PC-9 (cell line): ENCODE data around the gene ANO5. TPM values are rescaled to one million over a fixed set of nuclear protein-coding genes. Genes with fewer than 3 reads are reported as not detected.

ENCODE experiments used
- BruUV-seq: library from RNA; stranded (reverse); fragments of 400-500 nt; replicated peaks from 2 replicates; lab custom pipeline; 2021; lab: Mats Ljungman, UMichigan
- CTCF ChIA-PET: fragments of 300-600 bp; sonication (Branson Sonifier 250); formaldehyde crosslinking; loops from one replicate; lab custom pipeline; 2022; ENCODE audit warnings: antibody characterized with exemption; lab: Charles Lee
- POLR2A ChIA-PET: fragments of 300-600 bp; sonication (Branson Sonifier 250); formaldehyde crosslinking; loops from one replicate; lab custom pipeline; 2022; ENCODE audit warnings: antibody characterized with exemption; ENCODE audit not compliant: unreplicated experiment; lab: Charles Lee
- DNase-seq, 2 experiments: peaks; one replicate each; pipeline versions ENCODE4 v3.0.0 to v3.0.0-alpha.2; 2015 to 2022; ENCODE audit warnings: mixed read lengths in 1 of 2
- H2AFZ ChIP-seq: fragments of 200-600 bp; sonication (generic); 2 replicates; pipeline ENCODE4 v1.8.1; 2017; ENCODE audit warnings: antibody characterized with exemption
- H3F3A ChIP-seq: fragments of 200-600 bp; sonication (generic); 2 replicates; pipeline ENCODE4 v1.8.1; 2017; ENCODE audit warnings: antibody characterized with exemption, mild to moderate bottlenecking, low read depth; ENCODE audit not compliant: insufficient read depth
- H3K27ac ChIP-seq: fragments of 200-600 bp; sonication (generic); 2 replicates; pipeline ENCODE4 v1.6.1; 2016; ENCODE audit warnings: mixed run types
- H3K27me3 ChIP-seq: fragments of 200-600 bp; sonication (generic); 2 replicates; pipeline ENCODE4 v1.6.1; 2016; ENCODE audit warnings: low read depth, mixed run types; ENCODE audit not compliant: insufficient read depth
- H3K36me3 ChIP-seq: fragments of 200-600 bp; sonication (generic); 2 replicates; pipeline ENCODE4 v1.6.1; 2016; ENCODE audit warnings: low read depth, mixed run types
- H3K4me1 ChIP-seq: fragments of 200-600 bp; sonication (generic); replicated peaks from 2 replicates; pipeline ENCODE4 v1.6.1; 2016; ENCODE audit warnings: mixed run types; ENCODE audit not compliant: insufficient read depth
- H3K4me2 ChIP-seq: fragments of 200-600 bp; sonication (generic); 2 replicates; pipeline ENCODE4 v1.6.1; 2017; ENCODE audit warnings: mixed run types
- H3K4me3 ChIP-seq: fragments of 200-600 bp; sonication (generic); 2 replicates; pipeline ENCODE4 v1.6.1; 2016; ENCODE audit warnings: mixed run types
- H3K79me2 ChIP-seq: fragments of 200-600 bp; sonication (generic); 2 replicates; pipeline ENCODE4 v1.6.1; 2017; ENCODE audit warnings: low read depth, mixed run types
- H3K9me2 ChIP-seq: fragments of 200-600 bp; sonication (generic); 2 replicates; pipeline ENCODE4 v1.8.1; 2017; ENCODE audit warnings: mild to moderate bottlenecking; ENCODE audit not compliant: insufficient read depth
- H3K9me3 ChIP-seq: fragments of 200-600 bp; sonication (generic); 2 replicates; pipeline ENCODE4 v1.8.1; 2016; ENCODE audit warnings: low read depth; ENCODE audit not compliant: insufficient read depth
- H4K20me1 ChIP-seq: fragments of 200-600 bp; sonication (generic); 2 replicates; pipeline ENCODE4 v1.8.1; 2017; ENCODE audit not compliant: insufficient read depth
- CTCF ChIP-seq: fragments of 200-600 bp; sonication (generic); conservative IDR thresholded peaks from 2 replicates; pipeline ENCODE4 v1.6.1; 2017; ENCODE audit warnings: mixed run types, antibody characterized with exemption, mild to moderate bottlenecking, moderate library complexity
- EZH2 ChIP-seq: fragments of 200-600 bp; sonication (generic); IDR thresholded peaks from 2 replicates; pipeline ENCODE4 v1.8.0; 2017; ENCODE audit warnings: antibody characterized with exemption, low read depth
- intact Hi-C: fragments of 100-400 bp; cut with micrococcal nuclease; formaldehyde crosslinking; loops from one replicate; pipeline ENCODE4 v1.10.0; 2022; ENCODE audit not compliant: unreplicated experiment
- total RNA-seq: library from RNA; stranded (reverse); gene quantifications from 2 replicates; pipeline ENCODE4 v1.2.3, GENCODE V29; 2021

The ANO5 gene
- total RNA-seq, 1 experiment from 2014 or later = not detected

- DNase-seq = no peak
- H3K9me3 ChIP-seq = no peaks in the 10 kb centered on the region
- H3K36me3 ChIP-seq = no peaks in the 10 kb centered on the region
- H3K4me3 ChIP-seq = no peak overlapping the region
- TF ChIP-seq EZH2 (no peak), CTCF (no peak)
- no peak overlapping the region for H2AFZ ChIP-seq
- no peaks in the 10 kb centered on the region for H3F3A ChIP-seq
- H4K20me1 ChIP-seq = no peaks in the 10 kb centered on the region
- ChIA-PET POLR2A (no interaction called here), CTCF (no interaction called here)
- no peaks in the 10 kb centered on the region for H3K27me3 ChIP-seq
- no peak overlapping the region for H3K27ac ChIP-seq
- no peaks in the 10 kb centered on the region for H3K79me2 ChIP-seq
- intact Hi-C loops = no loop called here
- no peaks in the 10 kb centered on the region; the same call in 1 of the 2 replicates for H3K9me2 ChIP-seq
- H3K4me1 ChIP-seq = no peaks in the 10 kb centered on the region
- BruUV-seq = no TSS peak
- H3K4me2 ChIP-seq = no peak overlapping the region
Measured at GRCh38 chr11:22208151-22208858, 15.4 kb downstream of the ANO5 start.

GRCh38 chr11:22216940-22217339 is 24.1 kb downstream of the ANO5 start:
- no peak overlapping the region for H3K4me3 ChIP-seq
- ChIA-PET POLR2A (no interaction called here), CTCF (no interaction called here)
- no peaks in the 10 kb centered on the region for H3K79me2 ChIP-seq
- TF ChIP-seq CTCF (no peak), EZH2 (no peak)
- no peak overlapping the region for H3K27ac ChIP-seq
- no peaks in the 10 kb centered on the region for H3K9me3 ChIP-seq
- no peak overlapping the region for H3K4me2 ChIP-seq
- H2AFZ ChIP-seq = no peak overlapping the region
- no peak for DNase-seq
- H3K4me1 ChIP-seq = no peaks in the 10 kb centered on the region
- no peaks in the 10 kb centered on the region for H3F3A ChIP-seq
- BruUV-seq = no TSS peak
- H3K36me3 ChIP-seq = no peaks in the 10 kb centered on the region
- no peaks in the 10 kb centered on the region for H3K9me2 ChIP-seq
- intact Hi-C loops = no loop called here
- no peaks in the 10 kb centered on the region for H3K27me3 ChIP-seq
- no peaks in the 10 kb centered on the region for H4K20me1 ChIP-seq

GRCh38 chr11:22221143-22221542 is 28.3 kb downstream of the ANO5 start:
- no peaks in the 10 kb centered on the region for H3K4me1 ChIP-seq
- no peaks in the 10 kb centered on the region for H3F3A ChIP-seq
- H3K4me3 ChIP-seq = no peak overlapping the region
- no peaks in the 10 kb centered on the region for H3K27me3 ChIP-seq
- no peak overlapping the region for H2AFZ ChIP-seq
- no peak for TF ChIP-seq CTCF
- TF ChIP-seq EZH2 = no peak
- intact Hi-C loops = no loop called here
- no peaks in the 10 kb centered on the region for H3K9me3 ChIP-seq
- no peaks in the 10 kb centered on the region for H4K20me1 ChIP-seq
- H3K27ac ChIP-seq = no peak overlapping the region
- BruUV-seq = no TSS peak
- no peaks in the 10 kb centered on the region for H3K9me2 ChIP-seq
- no peak overlapping the region for H3K4me2 ChIP-seq
- POLR2A ChIA-PET = interaction anchor here (0.6 kb wide), 1 partner anchor 325 kb away, joined by 7 read pairs; no protein-coding TSS in a partner anchor
- DNase-seq = no peak
- H3K79me2 ChIP-seq = no peaks in the 10 kb centered on the region
- H3K36me3 ChIP-seq = no peaks in the 10 kb centered on the region
- CTCF ChIA-PET = no interaction called here
